Effector memory CD4-positive, alpha-beta T cell (primary cell): ENCODE measurements around the gene AP1S3.

ENCODE experiments used
- DNase-seq, 3 donors: peaks; one replicate each; pipeline ENCODE4 v3.0.0-alpha.2; 2020
- H3K27ac ChIP-seq: 2 replicates; pipeline ENCODE4 v1.7.0; 2013; ENCODE audit warnings: mild to moderate bottlenecking, low read length, moderate library complexity; ENCODE audit not compliant: insufficient read depth, poor library complexity, severe bottlenecking
- H3K27me3 ChIP-seq: replicated peaks from 2 replicates; pipeline ENCODE4 v1.7.0; 2013; ENCODE audit warnings: mild to moderate bottlenecking, low read length; ENCODE audit not compliant: insufficient read depth, control insufficient read depth, poor library complexity, severe bottlenecking
- H3K36me3 ChIP-seq: 2 replicates; pipeline ENCODE4 v1.7.0; 2013; ENCODE audit warnings: mild to moderate bottlenecking, low read length, moderate library complexity; ENCODE audit not compliant: control insufficient read depth, insufficient read depth
- H3K4me1 ChIP-seq: 2 replicates; pipeline ENCODE4 v1.7.0; 2013; ENCODE audit warnings: low read length, mild to moderate bottlenecking; ENCODE audit not compliant: control insufficient read depth, insufficient read depth, poor library complexity, severe bottlenecking
- H3K4me3 ChIP-seq: 2 replicates; pipeline ENCODE4 v1.7.0; 2013; ENCODE audit warnings: low read length, low read depth, mild to moderate bottlenecking; ENCODE audit not compliant: insufficient read depth, poor library complexity, severe bottlenecking
- H3K9me3 ChIP-seq: 2 replicates; pipeline ENCODE4 v1.7.0; 2013; ENCODE audit warnings: mild to moderate bottlenecking, low read length, moderate library complexity; ENCODE audit not compliant: control insufficient read depth

AP1S3 gene

GRCh38 chr2:223734346-223734745 lies 103.0 kb downstream of the AP1S3 start:
- no peak overlapping the region for H3K27ac ChIP-seq

GRCh38 chr2:223732346-223732745 lies 105.0 kb downstream of the AP1S3 start:
- Histone ChIP-seq H3K4me3 (no peak overlapping the region), H3K9me3 (no peaks in the 10 kb centered on the region), H3K27me3 (no peaks in the 10 kb centered on the region), H3K4me1 (peaks cover 3% of the 10 kb centered on the region), H3K36me3 (no peaks in the 10 kb centered on the region), H3K27ac (no peak overlapping the region)
- no peak for DNase-seq

More at GRCh38 chr2:223734346-223734745, 103.0 kb downstream of the AP1S3 start:
- Histone ChIP-seq H3K36me3 (no peaks in the 10 kb centered on the region), H3K27me3 (no peaks in the 10 kb centered on the region), H3K4me1 (no peaks in the 10 kb centered on the region), H3K4me3 (no peak overlapping the region), H3K9me3 (no peaks in the 10 kb centered on the region)
- DNase-seq: no peak

GRCh38 chr2:223731503-223731902 lies 105.9 kb downstream of the AP1S3 start:
- Histone ChIP-seq H3K27me3 (no peaks in the 10 kb centered on the region), H3K36me3 (no peaks in the 10 kb centered on the region), H3K27ac (no peak overlapping the region), H3K4me1 (peaks cover 3% of the 10 kb centered on the region), H3K4me3 (no peak overlapping the region), H3K9me3 (no peaks in the 10 kb centered on the region)
- DNase-seq: no peak

- no peaks in the 10 kb centered on the region for H3K9me3 ChIP-seq
- DNase-seq: no peak
- H3K4me3 ChIP-seq: no peak overlapping the region
- H3K27me3 ChIP-seq: no peaks in the 10 kb centered on the region
- no peak overlapping the region for H3K27ac ChIP-seq
- H3K4me1 ChIP-seq: peaks cover 3% of the 10 kb centered on the region
- H3K36me3 ChIP-seq: no peaks in the 10 kb centered on the region
Measured at GRCh38 chr2:223729781-223730180, 107.6 kb downstream of the AP1S3 start.

GRCh38 chr2:223727562-223727961 lies 109.8 kb downstream of the AP1S3 start:
- Histone ChIP-seq H3K27me3 (no peaks in the 10 kb centered on the region), H3K27ac (no peak overlapping the region)
- DNase-seq: peak in 1 of 3 donors; percentile 1

GRCh38 chr2:223725986-223726970 lies 111.1 kb downstream of the AP1S3 start:
- H3K4me1 ChIP-seq: peaks cover 3% of the 10 kb centered on the region

More at GRCh38 chr2:223727562-223727961, 109.8 kb downstream of the AP1S3 start:
- Histone ChIP-seq H3K4me1 (peaks cover 3% of the 10 kb centered on the region), H3K9me3 (no peaks in the 10 kb centered on the region), H3K4me3 (no peak overlapping the region), H3K36me3 (no peaks in the 10 kb centered on the region)

GRCh38 chr2:223725494-223725893 lies 111.9 kb downstream of the AP1S3 start:
- H3K27me3 ChIP-seq: no peaks in the 10 kb centered on the region
- H3K4me1 ChIP-seq: peaks cover 3% of the 10 kb centered on the region
- no peak for DNase-seq
- H3K4me3 ChIP-seq: no peak overlapping the region
- no peak overlapping the region for H3K27ac ChIP-seq
- no peaks in the 10 kb centered on the region for H3K36me3 ChIP-seq
- H3K9me3 ChIP-seq: no peaks in the 10 kb centered on the region

More at GRCh38 chr2:223725986-223726970, 111.1 kb downstream of the AP1S3 start:
- H3K27ac ChIP-seq: no peak overlapping the region
- H3K27me3 ChIP-seq: no peaks in the 10 kb centered on the region
- H3K36me3 ChIP-seq: no peaks in the 10 kb centered on the region
- H3K4me3 ChIP-seq: no peak overlapping the region
- no peak for DNase-seq
- no peaks in the 10 kb centered on the region for H3K9me3 ChIP-seq

GRCh38 chr2:223724861-223725260 lies 112.5 kb downstream of the AP1S3 start:
- H3K27me3 ChIP-seq: no peaks in the 10 kb centered on the region
- H3K4me1 ChIP-seq: peaks cover 3% of the 10 kb centered on the region
- H3K36me3 ChIP-seq: no peaks in the 10 kb centered on the region
- no peak overlapping the region for H3K27ac ChIP-seq
- DNase-seq: no peak
- no peaks in the 10 kb centered on the region for H3K9me3 ChIP-seq
- H3K4me3 ChIP-seq: no peak overlapping the region

- Histone ChIP-seq H3K4me3 (no peak overlapping the region), H3K9me3 (no peaks in the 10 kb centered on the region), H3K4me1 (peaks cover 3% of the 10 kb centered on the region), H3K36me3 (no peaks in the 10 kb centered on the region), H3K27me3 (no peaks in the 10 kb centered on the region), H3K27ac (no peak overlapping the region)
- no peak for DNase-seq
Measured at GRCh38 chr2:223723954-223724411, 113.4 kb downstream of the AP1S3 start.

GRCh38 chr2:223722226-223722625 lies 115.2 kb downstream of the AP1S3 start:
- H3K4me1 ChIP-seq: no peaks in the 10 kb centered on the region
- H3K4me3 ChIP-seq: no peak overlapping the region
- DNase-seq: no peak
- no peak overlapping the region for H3K27ac ChIP-seq
- no peaks in the 10 kb centered on the region for H3K9me3 ChIP-seq
- no peaks in the 10 kb centered on the region for H3K27me3 ChIP-seq
- H3K36me3 ChIP-seq: no peaks in the 10 kb centered on the region
